22Rv1 (cell line): Measurements from ENCODE around the gene RSRC2.

Experiments used
- H3K27ac ChIP-seq: fragments of 450-650 bp; 2 replicates; pipeline ENCODE4 v1.5.1; 2017
- CTCF ChIP-seq: fragments of 450-650 bp; IDR thresholded peaks from 2 replicates; pipeline ENCODE4 v1.5.1; 2017; ENCODE audit warnings: mild to moderate bottlenecking
- ZFX ChIP-seq: fragments of 450-650 bp; IDR thresholded peaks from 2 replicates; pipeline ENCODE4 v1.6.1; 2017; ENCODE audit warnings: antibody characterized with exemption, borderline replicate concordance

The RSRC2 gene

DNA sequence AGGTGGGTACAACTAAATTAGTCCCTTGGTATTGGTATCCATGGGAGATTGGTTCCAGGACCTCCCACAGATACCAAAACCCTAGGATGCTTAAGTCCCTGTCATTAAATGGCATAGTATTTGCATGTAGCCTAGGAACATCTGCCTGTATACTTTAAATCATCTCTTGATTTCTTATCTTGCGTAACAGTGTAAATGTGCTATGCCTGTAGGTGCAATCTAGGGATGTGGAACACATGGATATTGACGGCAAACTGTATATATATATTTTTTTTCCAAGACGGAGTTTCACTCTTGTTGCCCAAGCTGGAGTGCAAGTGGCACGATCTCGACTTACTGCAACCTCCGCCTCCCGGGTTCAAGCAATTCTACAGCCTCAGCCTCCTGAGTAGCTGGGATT, 1.8 kb upstream of the RSRC2 start:
- peak overlapping the region; percentile 95; the same call in 1 of the 2 replicates for H3K27ac ChIP-seq
- TF ChIP-seq ZFX: no peak
- TF ChIP-seq CTCF: no peak

- H3K27ac ChIP-seq: peak overlapping the region; percentile 95
Measured at GRCh38 chr12:122527478-122527944, 775 bp upstream of the RSRC2 start.

GRCh38 chr12:122523846-122524718, 2.7 kb downstream of the RSRC2 start:
- peak overlapping the region; percentile 95 for H3K27ac ChIP-seq
- no peak for TF ChIP-seq CTCF
- no peak for TF ChIP-seq ZFX

More at GRCh38 chr12:122527478-122527944, 775 bp upstream of the RSRC2 start:
- TF ChIP-seq ZFX: no peak
- no peak for TF ChIP-seq CTCF

DNA sequence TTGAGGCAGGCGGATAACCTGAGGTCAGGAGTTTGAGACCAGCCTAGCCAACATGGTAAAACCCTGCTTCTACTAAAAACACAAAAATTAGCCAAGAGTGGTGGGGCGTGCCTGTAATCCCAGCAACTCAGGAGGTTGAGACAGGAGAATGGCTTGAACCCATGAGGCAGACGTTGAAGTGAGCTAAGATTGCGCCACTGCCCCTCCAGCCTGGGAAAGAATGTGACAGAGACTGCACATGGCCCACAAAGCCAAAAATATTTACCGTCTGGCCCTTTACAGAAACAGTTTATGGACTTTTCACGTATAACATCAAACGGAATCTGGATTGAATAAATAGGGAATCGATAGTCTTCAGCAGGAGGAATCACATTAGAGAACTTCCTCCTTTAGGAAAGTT, 3.5 kb downstream of the RSRC2 start:
- TF ChIP-seq CTCF: no peak
- no peak for TF ChIP-seq ZFX
- H3K27ac ChIP-seq: peak overlapping the region; percentile 95

- no peak for TF ChIP-seq ZFX
- TF ChIP-seq CTCF: no peak
- no peak overlapping the region for H3K27ac ChIP-seq
Measured at GRCh38 chr12:122520676-122521075, 6.1 kb downstream of the RSRC2 start.

- H3K27ac ChIP-seq: no peak overlapping the region
- no peak for TF ChIP-seq CTCF
- TF ChIP-seq ZFX: no peak
Measured at GRCh38 chr12:122519418-122519817, 7.3 kb downstream of the RSRC2 start.

GRCh38 chr12:122518908-122519307, 7.8 kb downstream of the RSRC2 start:
- H3K27ac ChIP-seq: no peak overlapping the region
- TF ChIP-seq ZFX (no peak), CTCF (no peak)
